HepG2 (cell line): ENCODE results near the gene UGGT1. TPM values are rescaled to one million over a fixed set of nuclear protein-coding genes. Genes with fewer than 3 reads are reported as not detected.

Source experiments
- CHCHD3 ChIP-seq: sonication (generic); formaldehyde crosslinking; IDR thresholded peaks from 2 replicates; pipeline ENCODE4 v1.8.0; 2022; ENCODE audit warnings: mild to moderate bottlenecking, missing genetic modification reagents, moderate library complexity
- ETV6 ChIP-seq: sonication (generic); formaldehyde crosslinking; conservative IDR thresholded peaks from 2 replicates; pipeline ENCODE4 v1.4.0; 2020; ENCODE audit warnings: missing genetic modification reagents
- ISL2 ChIP-seq: sonication (generic); formaldehyde crosslinking; IDR thresholded peaks from 2 replicates; pipeline ENCODE4 v1.5.0; 2020; ENCODE audit warnings: missing genetic modification reagents
- NR2F1 ChIP-seq, 2 experiments: fragments of 450-650 bp in 1 of 2; formaldehyde crosslinking in 1 of 2; IDR thresholded peaks; 2 replicates each; pipeline versions ENCODE4 v1.5.0 to v1.6.1; 2016 to 2020; ENCODE audit warnings: mild to moderate bottlenecking in 1 of 2, missing compliant biosample characterization in 1 of 2, missing genetic modification reagents in 1 of 2, moderate library complexity in 1 of 2
- PTBP1 ChIP-seq: fragments of 200-400 bp; formaldehyde crosslinking; IDR thresholded peaks from 2 replicates; pipeline ENCODE4 v1.6.1; 2018; ENCODE audit warnings: low read length, low read depth; ENCODE audit not compliant: poor library complexity, severe bottlenecking
- SKI ChIP-seq: fragments of 450-650 bp; IDR thresholded peaks from one replicate; pipeline ENCODE4 v1.6.1; 2018; ENCODE audit warnings: mild to moderate bottlenecking; ENCODE audit not compliant: partially characterized antibody
- ZNF230 ChIP-seq: sonication (generic); formaldehyde crosslinking; IDR thresholded peaks from 2 replicates; pipeline ENCODE4 v1.4.0; 2020; ENCODE audit warnings: mild to moderate bottlenecking, missing genetic modification reagents
- ZNF367 ChIP-seq: sonication (generic); formaldehyde crosslinking; IDR thresholded peaks from 2 replicates; pipeline ENCODE4 v1.4.0; 2020; ENCODE audit warnings: missing genetic modification reagents, borderline replicate concordance
- ZNF615 ChIP-seq: sonication (generic); formaldehyde crosslinking; IDR thresholded peaks from 2 replicates; pipeline ENCODE4 v1.5.0; 2020; ENCODE audit warnings: mild to moderate bottlenecking, missing genetic modification reagents, borderline replicate concordance
- polyA plus RNA-seq, 8 experiments: library from polyadenylated mRNA; depleted of rRNA in 3 of 8; stranded (reverse) in 7 of 8; unstranded in 1 of 8; fragments of >200 nt; fragmentation: Illumina TruSeq in 4 of 8; extraction: Trizol in 4 of 8; gene quantifications; 2 replicates each; pipeline versions ENCODE4 v1.2.1 to v1.2.3, GENCODE V29; 2011 to 2016; ENCODE audit warnings: low read depth in 4 of 8, missing spikeins in 1 of 8, mixed read lengths in 1 of 8; ENCODE audit not compliant: insufficient read depth in 1 of 8
- total RNA-seq, 5 experiments: library from RNA; depleted of rRNA; stranded (reverse); fragments of >200 nt; fragmentation: Illumina TruSeq; extraction: Trizol; gene quantifications; 2 replicates each; pipeline ENCODE4 v1.2.3, GENCODE V29; 2016; ENCODE audit warnings: low read depth in 1 of 5
- TF ChIP-seq, protein P1 (sequence below): sonication (generic); formaldehyde crosslinking; IDR thresholded peaks from 2 replicates; pipeline ENCODE4 v1.8.0; 2022; ENCODE audit warnings: mild to moderate bottlenecking, missing genetic modification reagents, moderate library complexity
- TF ChIP-seq, protein P2 (sequence below): sonication (generic); formaldehyde crosslinking; IDR thresholded peaks from 2 replicates; pipeline ENCODE4 v1.8.0; 2022; ENCODE audit warnings: low read depth, missing genetic modification reagents
- TF ChIP-seq, protein P3 (sequence below): sonication (generic); formaldehyde crosslinking; IDR thresholded peaks from 2 replicates; pipeline ENCODE4 v1.4.0; 2020; ENCODE audit warnings: mild to moderate bottlenecking, missing genetic modification reagents
- TF ChIP-seq, protein P4 (sequence below): sonication (generic); formaldehyde crosslinking; IDR thresholded peaks from 2 replicates; pipeline ENCODE4 v1.5.0; 2020; ENCODE audit warnings: missing genetic modification reagents
- TF ChIP-seq, protein P5 (sequence below): sonication (generic); formaldehyde crosslinking; conservative IDR thresholded peaks from 2 replicates; pipeline ENCODE4 v1.4.0; 2020; ENCODE audit warnings: missing genetic modification reagents
- TF ChIP-seq, protein P6 (sequence below), 2 experiments: fragments of 450-650 bp in 1 of 2; sonication (generic) in 1 of 2; formaldehyde crosslinking; IDR thresholded peaks; 2 replicates each; pipeline versions ENCODE4 v1.5.0 to v1.8.0; 2020 to 2022; ENCODE audit warnings: mild to moderate bottlenecking in 1 of 2, missing genetic modification reagents in 1 of 2
- TF ChIP-seq, protein P7 (sequence below): sonication (generic); formaldehyde crosslinking; IDR thresholded peaks from 2 replicates; pipeline ENCODE4 v1.5.0; 2020; ENCODE audit warnings: mild to moderate bottlenecking, missing genetic modification reagents

The UGGT1 gene
- total and polyA plus RNA-seq, 2 of the 13 experiments (the other 11 are each of a cell fraction or from before 2014, with no cell fraction given), result 35.8 to 83.2 TPM

DNA sequence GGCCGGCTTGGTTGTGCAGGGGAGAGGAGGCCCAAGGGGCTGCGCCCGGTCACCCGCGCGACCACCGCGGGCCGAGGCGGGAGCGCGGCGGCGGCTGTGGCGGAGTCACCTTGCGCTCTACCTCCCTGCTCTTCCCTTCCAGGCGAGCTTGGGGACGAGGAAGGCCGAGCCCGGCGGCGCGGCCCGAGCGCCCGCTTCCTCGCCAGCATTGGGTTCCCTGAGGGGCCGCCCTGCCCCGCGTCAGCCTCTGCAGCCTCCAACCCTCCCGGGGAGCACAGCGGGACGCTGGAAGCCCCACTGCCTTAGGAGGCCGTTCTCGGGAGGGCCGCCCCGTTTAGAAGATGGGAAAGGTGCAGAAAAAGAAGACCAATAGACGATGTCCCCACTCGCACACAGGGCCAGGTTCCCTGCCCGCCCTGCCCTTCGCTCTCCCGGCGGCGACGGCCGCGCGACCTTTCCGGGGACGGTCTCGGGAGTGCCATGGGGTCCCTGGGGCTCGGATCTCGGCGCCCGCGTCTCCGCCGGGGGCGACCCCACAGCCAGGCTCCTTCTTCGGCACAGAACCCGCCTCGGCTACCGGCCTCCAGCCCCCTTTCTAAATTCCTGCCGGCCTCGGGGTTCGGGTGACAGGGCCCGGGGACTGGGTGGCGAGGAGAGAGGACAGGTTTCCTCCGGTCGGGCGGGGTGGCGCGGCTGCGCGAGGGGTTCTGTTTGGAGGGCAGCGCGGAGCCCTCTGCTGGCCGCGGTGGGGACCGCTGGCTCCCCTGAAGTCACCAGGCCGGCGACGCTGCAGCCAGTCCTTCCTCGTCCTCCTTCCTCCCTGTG is 142.2 kb downstream of the UGGT1 start (continued):
- TF ChIP-seq PTBP1 (no peak), ETV6 (peak; percentile 47; the same call in 1 of the 2 replicates), ZNF367 (CRISPR knock-in tag) (no peak), ZNF615 (no peak), ZNF230 (CRISPR knock-in tag) (peak; percentile 91; the same call in 1 of the 2 replicates), SKI (peak; percentile 71), NR2F1 (CRISPR knock-in tag; IDR thresholded peaks at IDR 0.05) (peak in 1 of 2 experiments; percentile 54; a peak in 1 of 4 replicates), ISL2 (peak; percentile 30), CHCHD3 (CRISPR knock-in tag) (peak; percentile 69; the same call in 1 of the 2 replicates)
- TF ChIP-seq, protein P1, sequence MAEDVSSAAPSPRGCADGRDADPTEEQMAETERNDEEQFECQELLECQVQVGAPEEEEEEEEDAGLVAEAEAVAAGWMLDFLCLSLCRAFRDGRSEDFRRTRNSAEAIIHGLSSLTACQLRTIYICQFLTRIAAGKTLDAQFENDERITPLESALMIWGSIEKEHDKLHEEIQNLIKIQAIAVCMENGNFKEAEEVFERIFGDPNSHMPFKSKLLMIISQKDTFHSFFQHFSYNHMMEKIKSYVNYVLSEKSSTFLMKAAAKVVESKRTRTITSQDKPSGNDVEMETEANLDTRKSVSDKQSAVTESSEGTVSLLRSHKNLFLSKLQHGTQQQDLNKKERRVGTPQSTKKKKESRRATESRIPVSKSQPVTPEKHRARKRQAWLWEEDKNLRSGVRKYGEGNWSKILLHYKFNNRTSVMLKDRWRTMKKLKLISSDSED, result no peak
- TF ChIP-seq, protein P2, sequence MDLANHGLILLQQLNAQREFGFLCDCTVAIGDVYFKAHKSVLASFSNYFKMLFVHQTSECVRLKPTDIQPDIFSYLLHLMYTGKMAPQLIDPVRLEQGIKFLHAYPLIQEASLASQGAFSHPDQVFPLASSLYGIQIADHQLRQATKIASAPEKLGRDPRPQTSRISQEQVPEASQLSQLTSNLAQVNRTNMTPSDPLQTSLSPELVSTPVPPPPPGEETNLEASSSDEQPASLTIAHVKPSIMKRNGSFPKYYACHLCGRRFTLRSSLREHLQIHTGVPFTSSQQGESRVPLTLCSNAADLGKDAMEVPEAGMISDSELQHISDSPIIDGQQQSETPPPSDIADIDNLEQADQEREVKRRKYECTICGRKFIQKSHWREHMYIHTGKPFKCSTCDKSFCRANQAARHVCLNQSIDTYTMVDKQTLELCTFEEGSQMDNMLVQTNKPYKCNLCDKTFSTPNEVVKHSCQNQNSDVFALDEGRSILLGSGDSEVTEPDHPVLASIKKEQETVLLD (CRISPR knock-in tag), result no peak
- TF ChIP-seq, protein P3, sequence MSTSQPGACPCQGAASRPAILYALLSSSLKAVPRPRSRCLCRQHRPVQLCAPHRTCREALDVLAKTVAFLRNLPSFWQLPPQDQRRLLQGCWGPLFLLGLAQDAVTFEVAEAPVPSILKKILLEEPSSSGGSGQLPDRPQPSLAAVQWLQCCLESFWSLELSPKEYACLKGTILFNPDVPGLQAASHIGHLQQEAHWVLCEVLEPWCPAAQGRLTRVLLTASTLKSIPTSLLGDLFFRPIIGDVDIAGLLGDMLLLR (CRISPR knock-in tag), result no peak; the same call in 1 of the 2 replicates
- TF ChIP-seq, protein P4, sequence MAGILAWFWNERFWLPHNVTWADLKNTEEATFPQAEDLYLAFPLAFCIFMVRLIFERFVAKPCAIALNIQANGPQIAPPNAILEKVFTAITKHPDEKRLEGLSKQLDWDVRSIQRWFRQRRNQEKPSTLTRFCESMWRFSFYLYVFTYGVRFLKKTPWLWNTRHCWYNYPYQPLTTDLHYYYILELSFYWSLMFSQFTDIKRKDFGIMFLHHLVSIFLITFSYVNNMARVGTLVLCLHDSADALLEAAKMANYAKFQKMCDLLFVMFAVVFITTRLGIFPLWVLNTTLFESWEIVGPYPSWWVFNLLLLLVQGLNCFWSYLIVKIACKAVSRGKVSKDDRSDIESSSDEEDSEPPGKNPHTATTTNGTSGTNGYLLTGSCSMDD (CRISPR knock-in tag), result no peak
- TF ChIP-seq, protein P5, sequence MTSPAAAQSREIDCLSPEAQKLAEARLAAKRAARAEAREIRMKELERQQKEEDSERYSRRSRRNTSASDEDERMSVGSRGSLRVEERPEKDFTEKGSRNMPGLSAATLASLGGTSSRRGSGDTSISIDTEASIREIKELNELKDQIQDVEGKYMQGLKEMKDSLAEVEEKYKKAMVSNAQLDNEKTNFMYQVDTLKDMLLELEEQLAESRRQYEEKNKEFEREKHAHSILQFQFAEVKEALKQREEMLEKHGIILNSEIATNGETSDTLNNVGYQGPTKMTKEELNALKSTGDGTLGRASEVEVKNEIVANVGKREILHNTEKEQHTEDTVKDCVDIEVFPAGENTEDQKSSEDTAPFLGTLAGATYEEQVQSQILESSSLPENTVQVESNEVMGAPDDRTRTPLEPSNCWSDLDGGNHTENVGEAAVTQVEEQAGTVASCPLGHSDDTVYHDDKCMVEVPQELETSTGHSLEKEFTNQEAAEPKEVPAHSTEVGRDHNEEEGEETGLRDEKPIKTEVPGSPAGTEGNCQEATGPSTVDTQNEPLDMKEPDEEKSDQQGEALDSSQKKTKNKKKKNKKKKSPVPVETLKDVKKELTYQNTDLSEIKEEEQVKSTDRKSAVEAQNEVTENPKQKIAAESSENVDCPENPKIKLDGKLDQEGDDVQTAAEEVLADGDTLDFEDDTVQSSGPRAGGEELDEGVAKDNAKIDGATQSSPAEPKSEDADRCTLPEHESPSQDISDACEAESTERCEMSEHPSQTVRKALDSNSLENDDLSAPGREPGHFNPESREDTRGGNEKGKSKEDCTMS (CRISPR knock-in tag), result peak; percentile 75; the same call in 1 of the 2 replicates
- TF ChIP-seq, protein P6, sequence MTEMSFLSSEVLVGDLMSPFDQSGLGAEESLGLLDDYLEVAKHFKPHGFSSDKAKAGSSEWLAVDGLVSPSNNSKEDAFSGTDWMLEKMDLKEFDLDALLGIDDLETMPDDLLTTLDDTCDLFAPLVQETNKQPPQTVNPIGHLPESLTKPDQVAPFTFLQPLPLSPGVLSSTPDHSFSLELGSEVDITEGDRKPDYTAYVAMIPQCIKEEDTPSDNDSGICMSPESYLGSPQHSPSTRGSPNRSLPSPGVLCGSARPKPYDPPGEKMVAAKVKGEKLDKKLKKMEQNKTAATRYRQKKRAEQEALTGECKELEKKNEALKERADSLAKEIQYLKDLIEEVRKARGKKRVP (CRISPR knock-in tag; IDR thresholded peaks at IDR 0.05), result peak in 1 of 2 experiments; percentile 41; a peak in 2 of 4 replicates
- TF ChIP-seq, protein P7, sequence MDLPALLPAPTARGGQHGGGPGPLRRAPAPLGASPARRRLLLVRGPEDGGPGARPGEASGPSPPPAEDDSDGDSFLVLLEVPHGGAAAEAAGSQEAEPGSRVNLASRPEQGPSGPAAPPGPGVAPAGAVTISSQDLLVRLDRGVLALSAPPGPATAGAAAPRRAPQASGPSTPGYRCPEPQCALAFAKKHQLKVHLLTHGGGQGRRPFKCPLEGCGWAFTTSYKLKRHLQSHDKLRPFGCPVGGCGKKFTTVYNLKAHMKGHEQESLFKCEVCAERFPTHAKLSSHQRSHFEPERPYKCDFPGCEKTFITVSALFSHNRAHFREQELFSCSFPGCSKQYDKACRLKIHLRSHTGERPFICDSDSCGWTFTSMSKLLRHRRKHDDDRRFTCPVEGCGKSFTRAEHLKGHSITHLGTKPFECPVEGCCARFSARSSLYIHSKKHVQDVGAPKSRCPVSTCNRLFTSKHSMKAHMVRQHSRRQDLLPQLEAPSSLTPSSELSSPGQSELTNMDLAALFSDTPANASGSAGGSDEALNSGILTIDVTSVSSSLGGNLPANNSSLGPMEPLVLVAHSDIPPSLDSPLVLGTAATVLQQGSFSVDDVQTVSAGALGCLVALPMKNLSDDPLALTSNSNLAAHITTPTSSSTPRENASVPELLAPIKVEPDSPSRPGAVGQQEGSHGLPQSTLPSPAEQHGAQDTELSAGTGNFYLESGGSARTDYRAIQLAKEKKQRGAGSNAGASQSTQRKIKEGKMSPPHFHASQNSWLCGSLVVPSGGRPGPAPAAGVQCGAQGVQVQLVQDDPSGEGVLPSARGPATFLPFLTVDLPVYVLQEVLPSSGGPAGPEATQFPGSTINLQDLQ, result peak; percentile 92
